K562 (cell line): ENCODE measurements around the gene CAPRIN1. TPM values are rescaled to one million over a fixed set of nuclear protein-coding genes. Genes with fewer than 3 reads are reported as not detected.

Experiments
- CREBBP ChIP-seq: IDR thresholded peaks from one replicate; pipeline ENCODE4 v1.6.1; 2012; ENCODE audit warnings: low read depth, mild to moderate bottlenecking, control low read depth, inconsistent platforms, low read length
- E2F6 ChIP-seq, 2 experiments: IDR thresholded peaks; 2 replicates each; pipeline ENCODE4 v1.6.1; 2011; ENCODE audit warnings: borderline replicate concordance in 1 of 2, control low read depth in 1 of 2, low read depth in 1 of 2, low read length in 1 of 2, mild to moderate bottlenecking in 1 of 2, mixed read lengths in 1 of 2, moderate library complexity in 1 of 2; ENCODE audit not compliant: insufficient read depth in 1 of 2, insufficient read length in 1 of 2, poor library complexity in 1 of 2, severe bottlenecking in 1 of 2; ENCODE audit errors: extremely low read depth in 1 of 2
- ETV5 ChIP-seq: sonication (generic); formaldehyde crosslinking; IDR thresholded peaks from 2 replicates; pipeline ENCODE4 v1.4.0; 2020; ENCODE audit warnings: low read depth, mild to moderate bottlenecking, missing genetic modification reagents
- HNRNPL ChIP-seq: fragments of 200-400 bp; formaldehyde crosslinking; IDR thresholded peaks from 2 replicates; pipeline ENCODE4 v1.6.1; 2017; ENCODE audit warnings: low read depth, mild to moderate bottlenecking, low read length
- MXI1 ChIP-seq: IDR thresholded peaks from 2 replicates; pipeline ENCODE4 v1.6.1; 2011; ENCODE audit warnings: low read depth, mild to moderate bottlenecking, improper control_type of control experiment, low read length
- MYC ChIP-seq, 2 experiments: fragments of 250-450 bp in 1 of 2; sonication (Bioruptor Pico) in 1 of 2; IDR thresholded peaks; 2 replicates each; pipeline versions ENCODE4 v1.5.1 to v1.6.1; 2012 to 2021; ENCODE audit warnings: low read depth in 2 of 2, borderline replicate concordance in 1 of 2, improper control_type of control experiment in 1 of 2, low read length in 1 of 2, mild to moderate bottlenecking in 1 of 2, moderate library complexity in 1 of 2
- PBX2 ChIP-seq, 2 experiments: IDR thresholded peaks in 1 of 2; conservative IDR thresholded peaks in 1 of 2; 2 replicates each; pipeline ENCODE4 v1.6.1; 2016; ENCODE audit warnings: low read depth in 2 of 2, mild to moderate bottlenecking in 1 of 2, missing compliant biosample characterization in 1 of 2, missing genetic modification characterization in 1 of 2, moderate library complexity in 1 of 2
- ZNF354B ChIP-seq: fragments of 250-450 bp; sonication (Bioruptor Pico); IDR thresholded peaks from 2 replicates; pipeline ENCODE4 v1.4.0; 2020
- ZNF444 ChIP-seq: fragments of 250-450 bp; sonication (Bioruptor Pico); IDR thresholded peaks from 2 replicates; pipeline ENCODE4 v1.4.0; 2020; ENCODE audit warnings: mild to moderate bottlenecking, moderate library complexity
- polyA plus RNA-seq, 8 experiments: library from polyadenylated mRNA; depleted of rRNA in 4 of 8; stranded (reverse) in 5 of 8; unstranded in 3 of 8; fragments of >200 nt; fragmentation: Nextera tagmentation in 2 of 8; fragmentation: Illumina TruSeq in 1 of 8; extraction: Ambion mirVana in 2 of 8; extraction: Trizol in 1 of 8; gene quantifications; 2 replicates each; pipeline versions ENCODE4 v1.2.1 to v1.2.3, GENCODE V29; 2011 to 2014; ENCODE audit warnings: inconsistent platforms in 1 of 8, missing spikeins in 1 of 8
- total RNA-seq, 7 experiments: library from RNA; depleted of rRNA in 6 of 7; stranded (reverse); fragments of >200 nt in 6 of 7; fragmentation: Illumina TruSeq in 2 of 7; extraction: Trizol in 2 of 7; gene quantifications; 2 replicates each; pipeline versions ENCODE4 v1.2.1 to v1.2.3, GENCODE V29; 2011 to 2021; ENCODE audit warnings: low replicate concordance in 1 of 7
- TF ChIP-seq, protein P1 (sequence below): fragments of 200-600 bp; sonication (generic); IDR thresholded peaks from one replicate; pipeline ENCODE4 v1.6.1; 2012; ENCODE audit warnings: mild to moderate bottlenecking, low read depth, low read length, inconsistent platforms

Gene CAPRIN1
- total and polyA plus RNA-seq, 9 of the 15 experiments (the other 6 are each of a cell fraction or from before 2014, with no cell fraction given) = 49.6 to 271 (median 244) TPM

- TF ChIP-seq MYC (IDR thresholded peaks at IDR 0.05; ENCODE audit: low read depth, low read length) (no peak), MYC (CRISPR knock-in tag; IDR thresholded peaks at IDR 0.05; ENCODE audit: borderline replicate concordance, low read depth) (no peak), ZNF444 (CRISPR knock-in tag) (no peak), CREBBP (no peak), HNRNPL (no peak), ETV5 (no peak), PBX2 (CRISPR knock-in tag; IDR thresholded peaks at IDR 0.05; ENCODE audit: low read depth) (no peak), PBX2 (tag; conservative IDR thresholded peaks at IDR 0.05; ENCODE audit: low read depth) (no peak), MXI1 (0 out of 2 replicates have a peak, but pooled peaks have one; percentile 46), E2F6 (IDR thresholded peaks at IDR 0.05; ENCODE audit: borderline replicate concordance in 1 of 2, extremely low read depth in 1 of 2, insufficient read depth in 1 of 2, insufficient read length in 1 of 2, low read depth in 1 of 2, low read length in 1 of 2, poor library complexity in 1 of 2, severe bottlenecking in 1 of 2) (no peak), ZNF354B (CRISPR knock-in tag) (no peak)
- TF ChIP-seq, protein P1, sequence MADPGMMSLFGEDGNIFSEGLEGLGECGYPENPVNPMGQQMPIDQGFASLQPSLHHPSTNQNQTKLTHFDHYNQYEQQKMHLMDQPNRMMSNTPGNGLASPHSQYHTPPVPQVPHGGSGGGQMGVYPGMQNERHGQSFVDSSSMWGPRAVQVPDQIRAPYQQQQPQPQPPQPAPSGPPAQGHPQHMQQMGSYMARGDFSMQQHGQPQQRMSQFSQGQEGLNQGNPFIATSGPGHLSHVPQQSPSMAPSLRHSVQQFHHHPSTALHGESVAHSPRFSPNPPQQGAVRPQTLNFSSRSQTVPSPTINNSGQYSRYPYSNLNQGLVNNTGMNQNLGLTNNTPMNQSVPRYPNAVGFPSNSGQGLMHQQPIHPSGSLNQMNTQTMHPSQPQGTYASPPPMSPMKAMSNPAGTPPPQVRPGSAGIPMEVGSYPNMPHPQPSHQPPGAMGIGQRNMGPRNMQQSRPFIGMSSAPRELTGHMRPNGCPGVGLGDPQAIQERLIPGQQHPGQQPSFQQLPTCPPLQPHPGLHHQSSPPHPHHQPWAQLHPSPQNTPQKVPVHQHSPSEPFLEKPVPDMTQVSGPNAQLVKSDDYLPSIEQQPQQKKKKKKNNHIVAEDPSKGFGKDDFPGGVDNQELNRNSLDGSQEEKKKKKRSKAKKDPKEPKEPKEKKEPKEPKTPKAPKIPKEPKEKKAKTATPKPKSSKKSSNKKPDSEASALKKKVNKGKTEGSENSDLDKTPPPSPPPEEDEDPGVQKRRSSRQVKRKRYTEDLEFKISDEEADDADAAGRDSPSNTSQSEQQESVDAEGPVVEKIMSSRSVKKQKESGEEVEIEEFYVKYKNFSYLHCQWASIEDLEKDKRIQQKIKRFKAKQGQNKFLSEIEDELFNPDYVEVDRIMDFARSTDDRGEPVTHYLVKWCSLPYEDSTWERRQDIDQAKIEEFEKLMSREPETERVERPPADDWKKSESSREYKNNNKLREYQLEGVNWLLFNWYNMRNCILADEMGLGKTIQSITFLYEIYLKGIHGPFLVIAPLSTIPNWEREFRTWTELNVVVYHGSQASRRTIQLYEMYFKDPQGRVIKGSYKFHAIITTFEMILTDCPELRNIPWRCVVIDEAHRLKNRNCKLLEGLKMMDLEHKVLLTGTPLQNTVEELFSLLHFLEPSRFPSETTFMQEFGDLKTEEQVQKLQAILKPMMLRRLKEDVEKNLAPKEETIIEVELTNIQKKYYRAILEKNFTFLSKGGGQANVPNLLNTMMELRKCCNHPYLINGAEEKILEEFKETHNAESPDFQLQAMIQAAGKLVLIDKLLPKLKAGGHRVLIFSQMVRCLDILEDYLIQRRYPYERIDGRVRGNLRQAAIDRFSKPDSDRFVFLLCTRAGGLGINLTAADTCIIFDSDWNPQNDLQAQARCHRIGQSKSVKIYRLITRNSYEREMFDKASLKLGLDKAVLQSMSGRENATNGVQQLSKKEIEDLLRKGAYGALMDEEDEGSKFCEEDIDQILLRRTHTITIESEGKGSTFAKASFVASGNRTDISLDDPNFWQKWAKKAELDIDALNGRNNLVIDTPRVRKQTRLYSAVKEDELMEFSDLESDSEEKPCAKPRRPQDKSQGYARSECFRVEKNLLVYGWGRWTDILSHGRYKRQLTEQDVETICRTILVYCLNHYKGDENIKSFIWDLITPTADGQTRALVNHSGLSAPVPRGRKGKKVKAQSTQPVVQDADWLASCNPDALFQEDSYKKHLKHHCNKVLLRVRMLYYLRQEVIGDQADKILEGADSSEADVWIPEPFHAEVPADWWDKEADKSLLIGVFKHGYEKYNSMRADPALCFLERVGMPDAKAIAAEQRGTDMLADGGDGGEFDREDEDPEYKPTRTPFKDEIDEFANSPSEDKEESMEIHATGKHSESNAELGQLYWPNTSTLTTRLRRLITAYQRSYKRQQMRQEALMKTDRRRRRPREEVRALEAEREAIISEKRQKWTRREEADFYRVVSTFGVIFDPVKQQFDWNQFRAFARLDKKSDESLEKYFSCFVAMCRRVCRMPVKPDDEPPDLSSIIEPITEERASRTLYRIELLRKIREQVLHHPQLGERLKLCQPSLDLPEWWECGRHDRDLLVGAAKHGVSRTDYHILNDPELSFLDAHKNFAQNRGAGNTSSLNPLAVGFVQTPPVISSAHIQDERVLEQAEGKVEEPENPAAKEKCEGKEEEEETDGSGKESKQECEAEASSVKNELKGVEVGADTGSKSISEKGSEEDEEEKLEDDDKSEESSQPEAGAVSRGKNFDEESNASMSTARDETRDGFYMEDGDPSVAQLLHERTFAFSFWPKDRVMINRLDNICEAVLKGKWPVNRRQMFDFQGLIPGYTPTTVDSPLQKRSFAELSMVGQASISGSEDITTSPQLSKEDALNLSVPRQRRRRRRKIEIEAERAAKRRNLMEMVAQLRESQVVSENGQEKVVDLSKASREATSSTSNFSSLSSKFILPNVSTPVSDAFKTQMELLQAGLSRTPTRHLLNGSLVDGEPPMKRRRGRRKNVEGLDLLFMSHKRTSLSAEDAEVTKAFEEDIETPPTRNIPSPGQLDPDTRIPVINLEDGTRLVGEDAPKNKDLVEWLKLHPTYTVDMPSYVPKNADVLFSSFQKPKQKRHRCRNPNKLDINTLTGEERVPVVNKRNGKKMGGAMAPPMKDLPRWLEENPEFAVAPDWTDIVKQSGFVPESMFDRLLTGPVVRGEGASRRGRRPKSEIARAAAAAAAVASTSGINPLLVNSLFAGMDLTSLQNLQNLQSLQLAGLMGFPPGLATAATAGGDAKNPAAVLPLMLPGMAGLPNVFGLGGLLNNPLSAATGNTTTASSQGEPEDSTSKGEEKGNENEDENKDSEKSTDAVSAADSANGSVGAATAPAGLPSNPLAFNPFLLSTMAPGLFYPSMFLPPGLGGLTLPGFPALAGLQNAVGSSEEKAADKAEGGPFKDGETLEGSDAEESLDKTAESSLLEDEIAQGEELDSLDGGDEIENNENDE = no peak
These were observed 1.2 kb downstream of the CAPRIN1 start (continued) for GRCh38 chr11:34052608-34053160.
